ENCODE measurements around the gene ZNF184. TPM values are rescaled to one million over a fixed set of nuclear protein-coding genes. Genes with fewer than 3 reads are reported as not detected.

The ZNF184 gene
- total RNA-seq, 1 donor from 2014 or later, result 7.3 TPM

- Mint-ChIP-seq H3K27me3 (ENCODE audit: low read depth) (no peaks in the 10 kb centered on the region), H3K9me3 (ENCODE audit: low read depth) (peaks cover 18% of the 10 kb centered on the region), H3K4me1 (ENCODE audit: low read depth) (no peaks in the 10 kb centered on the region), H3K4me3 (ENCODE audit: unreplicated experiment) (no peak overlapping the region), H3K27ac (ENCODE audit: unreplicated experiment) (no peak overlapping the region), H3K36me3 (ENCODE audit: low read depth) (no peaks in the 10 kb centered on the region)
- TF ChIP-seq CTCF (IDR thresholded peaks at IDR 0.05), result no peak
- DNase-seq (ENCODE audit: low spot score), result no peak
These were observed 53.5 kb downstream of the ZNF184 start for GRCh38 chr6:27419363-27419762.

GRCh38 chr6:27415898-27416297 is 57.0 kb downstream of the ZNF184 start:
- H3K27ac Mint-ChIP-seq (ENCODE audit: unreplicated experiment), result no peak overlapping the region
- TF ChIP-seq CTCF (IDR thresholded peaks at IDR 0.05), result no peak
- no peaks in the 10 kb centered on the region for H3K4me1 Mint-ChIP-seq (ENCODE audit: low read depth)
- H3K27me3 Mint-ChIP-seq (ENCODE audit: low read depth), result no peaks in the 10 kb centered on the region
- peaks cover 14% of the 10 kb centered on the region for H3K9me3 Mint-ChIP-seq (ENCODE audit: low read depth)
- DNase-seq (ENCODE audit: low spot score), result no peak
- no peaks in the 10 kb centered on the region for H3K36me3 Mint-ChIP-seq (ENCODE audit: low read depth)
- no peak overlapping the region for H3K4me3 Mint-ChIP-seq (ENCODE audit: unreplicated experiment)

- Mint-ChIP-seq H3K4me3 (ENCODE audit: unreplicated experiment) (no peak overlapping the region), H3K9me3 (ENCODE audit: low read depth) (peaks cover 19% of the 10 kb centered on the region), H3K27ac (ENCODE audit: unreplicated experiment) (no peak overlapping the region), H3K4me1 (ENCODE audit: low read depth) (no peaks in the 10 kb centered on the region), H3K36me3 (ENCODE audit: low read depth) (no peaks in the 10 kb centered on the region), H3K27me3 (ENCODE audit: low read depth) (no peaks in the 10 kb centered on the region)
- no peak for TF ChIP-seq CTCF (IDR thresholded peaks at IDR 0.05)
- no peak for DNase-seq (ENCODE audit: low spot score)
These were observed 57.9 kb downstream of the ZNF184 start for GRCh38 chr6:27414996-27415395.

GRCh38 chr6:27414300-27414699 is 58.6 kb downstream of the ZNF184 start:
- no peak overlapping the region for H3K27ac Mint-ChIP-seq (ENCODE audit: unreplicated experiment)
- H3K4me3 Mint-ChIP-seq (ENCODE audit: unreplicated experiment), result no peak overlapping the region
- H3K9me3 Mint-ChIP-seq (ENCODE audit: low read depth), result peaks cover 17% of the 10 kb centered on the region
- no peaks in the 10 kb centered on the region for H3K4me1 Mint-ChIP-seq (ENCODE audit: low read depth)
- H3K36me3 Mint-ChIP-seq (ENCODE audit: low read depth), result no peaks in the 10 kb centered on the region
- TF ChIP-seq CTCF (IDR thresholded peaks at IDR 0.05), result no peak
- no peaks in the 10 kb centered on the region for H3K27me3 Mint-ChIP-seq (ENCODE audit: low read depth)
- no peak for DNase-seq (ENCODE audit: low spot score)

- H3K36me3 Mint-ChIP-seq (ENCODE audit: low read depth), result peaks cover 15% of the 10 kb centered on the region
- H3K4me3 Mint-ChIP-seq (ENCODE audit: unreplicated experiment), result no peak overlapping the region
- H3K27me3 Mint-ChIP-seq (ENCODE audit: low read depth), result no peaks in the 10 kb centered on the region
- H3K27ac Mint-ChIP-seq (ENCODE audit: unreplicated experiment), result no peak overlapping the region
- no peaks in the 10 kb centered on the region for H3K4me1 Mint-ChIP-seq (ENCODE audit: low read depth)
- no peak for DNase-seq (ENCODE audit: low spot score)
- peaks cover 45% of the 10 kb centered on the region for H3K9me3 Mint-ChIP-seq (ENCODE audit: low read depth)
- TF ChIP-seq CTCF (IDR thresholded peaks at IDR 0.05), result no peak
These were observed 65.6 kb downstream of the ZNF184 start for GRCh38 chr6:27407153-27407814.

Measured in chondrocyte (in vitro differentiated cells).